Loucy (cell line): Measurements from ENCODE around the gene GABRQ.

Source experiments
- H2AFZ ChIP-seq: fragments of 200-600 bp; sonication (generic); 2 replicates; pipeline ENCODE4 v1.6.0; 2016; ENCODE audit warnings: antibody characterized with exemption, mild to moderate bottlenecking, low read length, moderate library complexity
- H3F3A ChIP-seq: fragments of 200-600 bp; 2 replicates; pipeline ENCODE4 v1.6.0; 2016; ENCODE audit warnings: antibody characterized with exemption, low read depth, mild to moderate bottlenecking
- H3K27me3 ChIP-seq: fragments of 200-600 bp; sonication (generic); 2 replicates; pipeline ENCODE4 v1.6.1; 2014; ENCODE audit warnings: low read length, mild to moderate bottlenecking; ENCODE audit not compliant: insufficient read depth, poor library complexity, severe bottlenecking
- H3K36me3 ChIP-seq: fragments of 200-600 bp; sonication (generic); 2 replicates; pipeline ENCODE4 v1.6.1; 2016; ENCODE audit warnings: low read length; ENCODE audit not compliant: insufficient read depth
- H3K4me1 ChIP-seq: fragments of 200-600 bp; sonication (generic); 2 replicates; pipeline ENCODE4 v1.5.1; 2014; ENCODE audit warnings: low read length, mild to moderate bottlenecking; ENCODE audit not compliant: insufficient read depth, poor library complexity, severe bottlenecking
- H3K4me2 ChIP-seq: fragments of 200-600 bp; sonication (generic); 2 replicates; pipeline ENCODE4 v1.6.0; 2014; ENCODE audit warnings: antibody characterized with exemption, low read length, low read depth, mild to moderate bottlenecking; ENCODE audit not compliant: poor library complexity, severe bottlenecking
- H3K4me3 ChIP-seq: fragments of 200-600 bp; sonication (generic); 2 replicates; pipeline ENCODE4 v1.5.1; 2014; ENCODE audit warnings: low read length, mild to moderate bottlenecking, mixed read lengths; ENCODE audit not compliant: poor library complexity, severe bottlenecking
- H3K79me2 ChIP-seq: fragments of 200-600 bp; sonication (generic); 2 replicates; pipeline ENCODE4 v1.6.1; 2014; ENCODE audit warnings: low read length; ENCODE audit not compliant: insufficient read depth
- H3K9ac ChIP-seq: fragments of 200-600 bp; sonication (generic); 2 replicates; pipeline ENCODE4 v1.6.0; 2014; ENCODE audit warnings: mild to moderate bottlenecking, low read depth, low read length, moderate library complexity; ENCODE audit not compliant: poor library complexity, severe bottlenecking
- H3K9me2 ChIP-seq: fragments of 200-600 bp; sonication (generic); replicated peaks from 2 replicates; pipeline ENCODE4 v1.6.1; 2016; ENCODE audit warnings: low read depth, low read length, mixed read lengths
- H3K9me3 ChIP-seq: fragments of 200-600 bp; sonication (generic); 2 replicates; pipeline ENCODE4 v1.6.1; 2014; ENCODE audit warnings: mild to moderate bottlenecking, antibody characterized with exemption, low read length, low read depth; ENCODE audit not compliant: insufficient read depth
- H4K20me1 ChIP-seq: fragments of 200-600 bp; sonication (generic); 2 replicates; pipeline ENCODE4 v1.6.0; 2014; ENCODE audit warnings: antibody characterized with exemption, low read length, mild to moderate bottlenecking; ENCODE audit not compliant: insufficient read depth, poor library complexity, severe bottlenecking
- EZH2phosphoT487 ChIP-seq: fragments of 200-600 bp; IDR thresholded peaks from 2 replicates; pipeline ENCODE4 v1.6.1; 2018; ENCODE audit warnings: antibody characterized with exemption, mild to moderate bottlenecking, moderate library complexity, borderline replicate concordance
- TF ChIP-seq, protein P1 (sequence below): fragments of 200-600 bp; sonication (generic); conservative IDR thresholded peaks from 2 replicates; pipeline ENCODE4 v1.5.1; 2014; ENCODE audit warnings: mild to moderate bottlenecking, antibody characterized with exemption, low read length

Gene GABRQ

GRCh38 chrX:152641996-152642395 lies 4.3 kb downstream of the GABRQ start:
- Histone ChIP-seq H3K27me3 (no peaks in the 10 kb centered on the region), H3F3A (no peaks in the 10 kb centered on the region), H3K36me3 (no peaks in the 10 kb centered on the region), H4K20me1 (no peaks in the 10 kb centered on the region), H3K79me2 (no peaks in the 10 kb centered on the region), H3K4me2 (no peak overlapping the region), H3K4me3 (no peak overlapping the region), H3K4me1 (no peaks in the 10 kb centered on the region), H3K9ac (no peak overlapping the region), H3K9me3 (no peaks in the 10 kb centered on the region), H3K9me2 (no peaks in the 10 kb centered on the region), H2AFZ (0 out of 2 replicates have a peak overlapping the region, but pooled peaks have one; percentile 36)
- TF ChIP-seq EZH2phosphoT487 = no peak
- TF ChIP-seq, protein P1, sequence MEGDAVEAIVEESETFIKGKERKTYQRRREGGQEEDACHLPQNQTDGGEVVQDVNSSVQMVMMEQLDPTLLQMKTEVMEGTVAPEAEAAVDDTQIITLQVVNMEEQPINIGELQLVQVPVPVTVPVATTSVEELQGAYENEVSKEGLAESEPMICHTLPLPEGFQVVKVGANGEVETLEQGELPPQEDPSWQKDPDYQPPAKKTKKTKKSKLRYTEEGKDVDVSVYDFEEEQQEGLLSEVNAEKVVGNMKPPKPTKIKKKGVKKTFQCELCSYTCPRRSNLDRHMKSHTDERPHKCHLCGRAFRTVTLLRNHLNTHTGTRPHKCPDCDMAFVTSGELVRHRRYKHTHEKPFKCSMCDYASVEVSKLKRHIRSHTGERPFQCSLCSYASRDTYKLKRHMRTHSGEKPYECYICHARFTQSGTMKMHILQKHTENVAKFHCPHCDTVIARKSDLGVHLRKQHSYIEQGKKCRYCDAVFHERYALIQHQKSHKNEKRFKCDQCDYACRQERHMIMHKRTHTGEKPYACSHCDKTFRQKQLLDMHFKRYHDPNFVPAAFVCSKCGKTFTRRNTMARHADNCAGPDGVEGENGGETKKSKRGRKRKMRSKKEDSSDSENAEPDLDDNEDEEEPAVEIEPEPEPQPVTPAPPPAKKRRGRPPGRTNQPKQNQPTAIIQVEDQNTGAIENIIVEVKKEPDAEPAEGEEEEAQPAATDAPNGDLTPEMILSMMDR = peak; percentile 45

DNA sequence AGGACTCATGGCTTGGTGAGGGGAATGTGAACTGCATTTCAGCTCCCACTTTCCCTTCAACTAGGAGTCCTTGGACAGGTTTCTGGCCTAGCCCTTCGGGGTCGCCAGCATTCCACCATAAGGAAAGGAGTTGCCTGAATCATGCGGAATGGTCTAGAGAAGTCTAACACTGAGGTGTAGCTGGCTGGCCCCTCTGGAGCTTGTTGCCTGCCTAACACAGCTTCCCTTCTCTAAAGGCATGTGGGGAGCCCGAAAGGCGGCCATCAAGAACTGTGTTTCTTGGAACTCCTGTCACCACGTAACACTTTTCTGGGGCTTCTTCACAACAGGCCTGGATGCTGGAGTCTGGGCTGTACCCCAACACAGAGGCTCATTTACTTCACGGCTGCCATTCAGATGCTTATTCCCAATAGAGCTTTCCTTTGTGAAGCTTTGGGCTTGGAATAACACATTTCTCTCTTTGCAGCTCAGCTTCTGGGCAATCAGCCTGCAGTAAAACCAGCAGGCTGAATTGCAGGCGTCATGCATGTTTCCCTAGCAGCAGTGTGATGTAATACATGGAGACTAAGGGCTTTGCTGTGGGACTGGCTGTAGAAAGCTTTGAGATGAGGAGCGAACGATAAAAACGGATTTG lies 5.4 kb downstream of the GABRQ start:
- Histone ChIP-seq H3K4me3 (no peak overlapping the region), H3K9me2 (no peaks in the 10 kb centered on the region)

DNA sequence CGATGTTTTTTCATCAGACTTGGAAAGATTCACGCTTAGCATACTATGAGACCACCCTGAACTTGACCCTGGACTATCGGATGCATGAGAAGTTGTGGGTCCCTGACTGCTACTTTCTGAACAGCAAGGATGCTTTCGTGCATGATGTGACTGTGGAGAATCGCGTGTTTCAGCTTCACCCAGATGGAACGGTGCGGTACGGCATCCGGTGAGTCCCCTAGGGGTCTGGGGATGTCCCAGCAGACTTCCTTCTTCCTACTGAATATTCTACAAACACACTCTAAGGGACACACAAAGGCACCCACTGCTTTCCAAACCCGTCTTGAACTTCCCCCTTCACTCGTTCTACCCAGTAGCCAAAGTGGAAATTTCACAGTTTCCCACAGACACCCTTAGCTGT lies 9.3 kb downstream of the GABRQ start:
- Histone ChIP-seq H3K4me3 (no peak overlapping the region), H3K36me3 (no peaks in the 10 kb centered on the region), H2AFZ (no peak overlapping the region), H3F3A (no peaks in the 10 kb centered on the region), H3K9me3 (no peaks in the 10 kb centered on the region), H3K79me2 (no peaks in the 10 kb centered on the region), H3K9me2 (no peaks in the 10 kb centered on the region), H3K4me1 (no peaks in the 10 kb centered on the region), H3K4me2 (no peak overlapping the region), H3K9ac (no peak overlapping the region), H3K27me3 (no peaks in the 10 kb centered on the region), H4K20me1 (no peaks in the 10 kb centered on the region)
- TF ChIP-seq, protein P1 = no peak
- TF ChIP-seq EZH2phosphoT487 = no peak

More for the DNA sequence above, 5.4 kb downstream of the GABRQ start:
- no peaks in the 10 kb centered on the region for H3K27me3 ChIP-seq
- no peaks in the 10 kb centered on the region for H3K79me2 ChIP-seq
- no peaks in the 10 kb centered on the region for H3K4me1 ChIP-seq
- no peaks in the 10 kb centered on the region for H4K20me1 ChIP-seq
- TF ChIP-seq, protein P1 = no peak
- TF ChIP-seq EZH2phosphoT487 = no peak
- no peak overlapping the region for H3K4me2 ChIP-seq
- H3K9me3 ChIP-seq = no peaks in the 10 kb centered on the region
- no peaks in the 10 kb centered on the region for H3F3A ChIP-seq
- H3K9ac ChIP-seq = no peak overlapping the region
- H3K36me3 ChIP-seq = no peaks in the 10 kb centered on the region
- H2AFZ ChIP-seq = no peak overlapping the region
